K562 (cell line): ENCODE measurements around the gene AMPD3. TPM values are rescaled to one million over a fixed set of nuclear protein-coding genes. Genes with fewer than 3 reads are reported as not detected.

ENCODE experiments used
- ATAC-seq: fragments of 200-7000 bp; cut with Tn5 transposase; 3 replicates; pipeline ENCODE4 v1.9.1; 2020; ENCODE audit warnings: moderate library complexity
- BruUV-seq: library from RNA; stranded (reverse); fragments of 400-500 nt; replicated peaks from 2 replicates; lab custom pipeline; 2021; lab: Mats Ljungman, UMichigan
- CTCF ChIA-PET: fragments of 300-600 bp; formaldehyde crosslinking; extraction: SDS; loops from one replicate; lab custom pipeline; 2021; ENCODE audit warnings: low intra/inter-chr PET ratio; lab: Yijun Ruan, JAX
- POLR2A ChIA-PET: fragments of 300-600, 350-650 bp; sonication (Branson Sonifier 250); formaldehyde crosslinking; extraction: SDS; loops from one replicate; lab custom pipeline; 2021; ENCODE audit warnings: antibody characterized with exemption, inconsistent platforms; lab: Yijun Ruan, JAX
- DNase-seq, 4 experiments: peaks; one replicate each; pipeline versions ENCODE4 v3.0.0 to v3.0.0-alpha.2; 2011 to 2018; ENCODE audit warnings: low spot score in 3 of 4, mixed read lengths in 3 of 4; ENCODE audit errors: extremely low read depth in 1 of 4
- FAIRE-seq: peaks from 2 replicates; lab custom pipeline; 2011; peaks lifted over from hg19 to GRCh38; lab: Jason Lieb, UNC
- H2AFZ ChIP-seq: 2 replicates; pipeline ENCODE4 v1.6.0; 2011; ENCODE audit warnings: low read depth, low read length, control low read depth, inconsistent platforms
- H3K27ac ChIP-seq: fragments of 200-600 bp; 3 replicates; pipeline ENCODE4 v1.8.0; 2011; ENCODE audit warnings: low read depth, mild to moderate bottlenecking, control low read depth, inconsistent platforms, low read length, moderate library complexity, mixed read lengths; ENCODE audit errors: extremely low read depth
- H3K27me3 ChIP-seq, 2 experiments: fragments of 300-600 bp in 1 of 2; 2 replicates in 1 of 2; 3 replicates in 1 of 2; pipeline versions ENCODE4 v1.6.0 to v1.8.0; 2011; ENCODE audit warnings: inconsistent platforms in 2 of 2, low read length in 2 of 2, mild to moderate bottlenecking in 1 of 2, mixed read lengths in 1 of 2, moderate library complexity in 1 of 2; ENCODE audit not compliant: control insufficient read depth in 2 of 2, insufficient read depth in 2 of 2
- H3K36me3 ChIP-seq: fragments of 300-600 bp; 3 replicates; pipeline ENCODE4 v1.8.0; 2011; ENCODE audit warnings: mild to moderate bottlenecking, low read length, inconsistent platforms; ENCODE audit not compliant: control insufficient read depth, insufficient read depth
- H3K4me1 ChIP-seq, 2 experiments: fragments of 200-600 bp in 1 of 2; replicated peaks in 1 of 2; 2 replicates in 1 of 2; 3 replicates in 1 of 2; pipeline versions ENCODE4 v1.5.1 to v1.8.0; 2011; ENCODE audit warnings: inconsistent platforms in 2 of 2, low read length in 2 of 2, mild to moderate bottlenecking in 1 of 2, mixed read lengths in 1 of 2, moderate library complexity in 1 of 2; ENCODE audit not compliant: control insufficient read depth in 2 of 2, insufficient read depth in 2 of 2
- H3K4me2 ChIP-seq: 2 replicates; pipeline ENCODE4 v1.6.1; 2011; ENCODE audit warnings: low read length, control low read depth, inconsistent platforms, mixed read lengths; ENCODE audit not compliant: insufficient read depth
- H3K4me3 ChIP-seq: fragments of 200-600 bp; sonication (generic), shearing (Covaris generic); 2 replicates; pipeline ENCODE4 v1.5.1; 2016; ENCODE audit warnings: control low read depth, inconsistent platforms
- H3K79me2 ChIP-seq: fragments of 200-600 bp; 3 replicates; pipeline ENCODE4 v1.8.0; 2011; ENCODE audit warnings: low read length, inconsistent platforms; ENCODE audit not compliant: control insufficient read depth, insufficient read depth
- H3K9ac ChIP-seq, 2 experiments: 2 replicates each; pipeline versions ENCODE4 v1.6.0 to v1.6.1; 2011; ENCODE audit warnings: low read depth in 2 of 2, low read length in 2 of 2, control low read depth in 1 of 2, inconsistent platforms in 1 of 2, mild to moderate bottlenecking in 1 of 2, mixed read lengths in 1 of 2; ENCODE audit not compliant: insufficient read depth in 1 of 2
- H3K9me1 ChIP-seq: one replicate; pipeline ENCODE4 v1.6.0; 2011; ENCODE audit warnings: inconsistent platforms, mild to moderate bottlenecking, low read length, moderate library complexity; ENCODE audit not compliant: control insufficient read depth, insufficient read depth
- H3K9me3 ChIP-seq: replicated peaks from 2 replicates; pipeline ENCODE4 v1.5.1; 2011; ENCODE audit warnings: low read depth, low read length, inconsistent platforms; ENCODE audit not compliant: control insufficient read depth, insufficient read depth
- H4K20me1 ChIP-seq: replicated peaks from 2 replicates; pipeline ENCODE4 v1.6.1; 2011; ENCODE audit warnings: low read length, inconsistent platforms, mixed read lengths; ENCODE audit not compliant: control insufficient read depth, insufficient read depth
- NFIC ChIP-seq: fragments of 450-650 bp; IDR thresholded peaks from 2 replicates; pipeline ENCODE4 v1.6.1; 2017; ENCODE audit warnings: mild to moderate bottlenecking, inconsistent platforms
- PHB ChIP-seq: fragments of 250-450 bp; sonication (Bioruptor Pico); IDR thresholded peaks from 2 replicates; pipeline ENCODE4 v1.5.0; 2021
- XRCC3 ChIP-seq: fragments of 450-650 bp; IDR thresholded peaks from 2 replicates; pipeline ENCODE4 v1.6.1; 2017; ENCODE audit warnings: mild to moderate bottlenecking, moderate library complexity
- ZNF75A ChIP-seq: fragments of 450-650 bp; formaldehyde crosslinking; IDR thresholded peaks from 2 replicates; pipeline ENCODE4 v1.4.0; 2020; ENCODE audit warnings: mild to moderate bottlenecking
- WGBS: fragments of 100-300 bp; shearing (Covaris generic); methylation state at CpG from one replicate; pipeline ENCODE4 v1.1.6; 2016; ENCODE audit warnings: low coverage, mixed read lengths; ENCODE audit not compliant: insufficient coverage; ENCODE audit errors: missing lambda C conversion rate; 5-methylcytosine and 5-hydroxymethylcytosine counted together
- in situ Hi-C: fragments of 300-500 bp; cut with MboI; formaldehyde crosslinking; loops from 4 replicates; pipeline ENCODE4 v1.15.0; 2018; ENCODE audit warnings: inconsistent platforms, mixed read lengths
- intact Hi-C: fragments of 100-400 bp; cut with micrococcal nuclease; formaldehyde crosslinking; loops from 2 replicates; pipeline ENCODE4 v1.14.2; 2022
- polyA plus RNA-seq, 8 experiments: library from polyadenylated mRNA; depleted of rRNA in 4 of 8; stranded (reverse) in 5 of 8; unstranded in 3 of 8; fragments of >200 nt; fragmentation: Nextera tagmentation in 2 of 8; fragmentation: Illumina TruSeq in 1 of 8; extraction: Ambion mirVana in 2 of 8; extraction: Trizol in 1 of 8; gene quantifications; 2 replicates each; pipeline versions ENCODE4 v1.2.1 to v1.2.3, GENCODE V29; 2011 to 2014; ENCODE audit warnings: inconsistent platforms in 1 of 8, missing spikeins in 1 of 8
- total RNA-seq, 7 experiments: library from RNA; depleted of rRNA in 6 of 7; stranded (reverse); fragments of >200 nt in 6 of 7; fragmentation: Illumina TruSeq in 2 of 7; extraction: Trizol in 2 of 7; gene quantifications; 2 replicates each; pipeline versions ENCODE4 v1.2.1 to v1.2.3, GENCODE V29; 2011 to 2021; ENCODE audit warnings: low replicate concordance in 1 of 7
- TF ChIP-seq, protein P1 (sequence below): fragments of 450-650 bp; formaldehyde crosslinking; IDR thresholded peaks from 2 replicates; pipeline ENCODE4 v1.4.0; 2022; ENCODE audit warnings: missing genetic modification characterization
- TF ChIP-seq, protein P2 (sequence below): fragments of 450-650 bp; IDR thresholded peaks from 2 replicates; pipeline ENCODE4 v1.6.1; 2017; ENCODE audit warnings: antibody characterized with exemption
- TF ChIP-seq, protein P3 (sequence below): fragments of 450-650 bp; IDR thresholded peaks from 2 replicates; pipeline ENCODE4 v1.6.1; 2016
- TF ChIP-seq, protein P4 (sequence below): fragments of 250-450 bp; sonication (Bioruptor Pico); IDR thresholded peaks from 2 replicates; pipeline ENCODE4 v1.5.0; 2021; ENCODE audit warnings: mild to moderate bottlenecking, moderate library complexity
- TF ChIP-seq, protein P5 (sequence below): fragments of 450-650 bp; IDR thresholded peaks from 2 replicates; pipeline ENCODE4 v1.6.1; 2018; ENCODE audit not compliant: partially characterized antibody

AMPD3 gene
- total and polyA plus RNA-seq, 9 of the 15 experiments (the other 6 are each of a cell fraction or from before 2014, with no cell fraction given): 4.4 to 23.6 (median 11.2) TPM

DNA sequence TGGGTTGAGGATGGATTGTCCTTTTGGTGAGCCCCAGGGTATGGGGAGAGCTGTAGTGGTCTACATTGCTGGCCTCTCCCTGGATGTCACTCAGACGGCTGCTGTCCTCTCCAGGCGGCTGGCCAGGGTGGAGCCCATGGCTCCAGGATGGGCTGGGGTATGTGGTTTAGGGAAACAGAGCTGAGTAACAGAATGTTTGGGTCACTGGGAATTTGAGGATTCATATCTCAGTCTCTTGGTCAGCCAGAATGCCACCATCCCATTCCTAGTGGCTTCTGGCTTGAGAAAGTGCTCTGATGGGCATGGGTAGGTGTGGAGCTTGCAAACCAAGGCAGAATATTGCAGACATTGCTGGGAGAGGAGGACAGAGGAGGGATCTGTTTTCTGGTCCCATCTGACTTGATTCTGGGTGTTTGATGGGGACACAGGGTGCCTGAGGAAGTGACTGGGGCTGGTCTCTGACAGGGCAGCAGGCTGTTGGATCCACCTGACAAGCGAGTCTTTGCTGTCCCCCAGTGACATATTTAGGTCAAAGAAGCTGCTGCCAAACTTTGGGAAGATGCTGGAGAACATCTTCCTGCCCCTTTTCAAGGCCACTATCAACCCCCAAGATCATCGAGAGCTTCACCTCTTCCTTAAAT, 41.4 kb downstream of the AMPD3 start:
- no peak overlapping the region for H3K4me2 ChIP-seq
- no peaks in the 10 kb centered on the region for H3K79me2 ChIP-seq
- no peak for DNase-seq
- no peaks in the 10 kb centered on the region for H3K9me3 ChIP-seq
- no peaks in the 10 kb centered on the region for H3K27me3 ChIP-seq
- H3K36me3 ChIP-seq: peaks cover 91% of the 10 kb centered on the region
- no peak overlapping the region for H3K9ac ChIP-seq
- ChIA-PET CTCF (no interaction called here), POLR2A (interaction anchor here (0.6 kb wide), 2 partner anchors 10 to 24 kb away, joined by 3 read pairs; no protein-coding TSS in a partner anchor)
- intact Hi-C loops (no loop called here), in situ Hi-C loops (loop anchor here (5.0 kb wide), 1 partner anchor 89 kb away; no protein-coding TSS in a partner anchor)
- peaks cover 3% of the 10 kb centered on the region for H3K9me1 ChIP-seq
- WGBS: 88% methylated on average over 4 of the region's 4 CpGs
- no peak for FAIRE-seq
- no peak overlapping the region for H3K4me3 ChIP-seq
- H2AFZ ChIP-seq: no peak overlapping the region
- H4K20me1 ChIP-seq: no peaks in the 10 kb centered on the region; the same call in 1 of the 2 replicates
- no TSS peak for BruUV-seq
- peaks cover 0 to 3% of the 10 kb centered on the region in 2 experiments; a peak in 1 of 5 replicates for H3K4me1 ChIP-seq
- ATAC-seq: no peak
- no peak overlapping the region for H3K27ac ChIP-seq
- TF ChIP-seq PHB (CRISPR knock-in tag) (no peak), ZNF75A (no peak), XRCC3 (no peak), NFIC (no peak)
- TF ChIP-seq, protein P1, sequence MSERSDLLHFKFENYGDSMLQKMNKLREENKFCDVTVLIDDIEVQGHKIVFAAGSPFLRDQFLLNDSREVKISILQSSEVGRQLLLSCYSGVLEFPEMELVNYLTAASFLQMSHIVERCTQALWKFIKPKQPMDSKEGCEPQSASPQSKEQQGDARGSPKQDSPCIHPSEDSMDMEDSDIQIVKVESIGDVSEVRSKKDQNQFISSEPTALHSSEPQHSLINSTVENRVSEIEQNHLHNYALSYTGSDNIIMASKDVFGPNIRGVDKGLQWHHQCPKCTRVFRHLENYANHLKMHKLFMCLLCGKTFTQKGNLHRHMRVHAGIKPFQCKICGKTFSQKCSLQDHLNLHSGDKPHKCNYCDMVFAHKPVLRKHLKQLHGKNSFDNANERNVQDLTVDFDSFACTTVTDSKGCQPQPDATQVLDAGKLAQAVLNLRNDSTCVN: no peak
- TF ChIP-seq, protein P2, sequence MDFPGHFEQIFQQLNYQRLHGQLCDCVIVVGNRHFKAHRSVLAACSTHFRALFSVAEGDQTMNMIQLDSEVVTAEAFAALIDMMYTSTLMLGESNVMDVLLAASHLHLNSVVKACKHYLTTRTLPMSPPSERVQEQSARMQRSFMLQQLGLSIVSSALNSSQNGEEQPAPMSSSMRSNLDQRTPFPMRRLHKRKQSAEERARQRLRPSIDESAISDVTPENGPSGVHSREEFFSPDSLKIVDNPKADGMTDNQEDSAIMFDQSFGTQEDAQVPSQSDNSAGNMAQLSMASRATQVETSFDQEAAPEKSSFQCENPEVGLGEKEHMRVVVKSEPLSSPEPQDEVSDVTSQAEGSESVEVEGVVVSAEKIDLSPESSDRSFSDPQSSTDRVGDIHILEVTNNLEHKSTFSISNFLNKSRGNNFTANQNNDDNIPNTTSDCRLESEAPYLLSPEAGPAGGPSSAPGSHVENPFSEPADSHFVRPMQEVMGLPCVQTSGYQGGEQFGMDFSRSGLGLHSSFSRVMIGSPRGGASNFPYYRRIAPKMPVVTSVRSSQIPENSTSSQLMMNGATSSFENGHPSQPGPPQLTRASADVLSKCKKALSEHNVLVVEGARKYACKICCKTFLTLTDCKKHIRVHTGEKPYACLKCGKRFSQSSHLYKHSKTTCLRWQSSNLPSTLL: no peak
- TF ChIP-seq, protein P3, sequence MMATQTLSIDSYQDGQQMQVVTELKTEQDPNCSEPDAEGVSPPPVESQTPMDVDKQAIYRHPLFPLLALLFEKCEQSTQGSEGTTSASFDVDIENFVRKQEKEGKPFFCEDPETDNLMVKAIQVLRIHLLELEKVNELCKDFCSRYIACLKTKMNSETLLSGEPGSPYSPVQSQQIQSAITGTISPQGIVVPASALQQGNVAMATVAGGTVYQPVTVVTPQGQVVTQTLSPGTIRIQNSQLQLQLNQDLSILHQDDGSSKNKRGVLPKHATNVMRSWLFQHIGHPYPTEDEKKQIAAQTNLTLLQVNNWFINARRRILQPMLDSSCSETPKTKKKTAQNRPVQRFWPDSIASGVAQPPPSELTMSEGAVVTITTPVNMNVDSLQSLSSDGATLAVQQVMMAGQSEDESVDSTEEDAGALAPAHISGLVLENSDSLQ: no peak
- TF ChIP-seq, protein P4, sequence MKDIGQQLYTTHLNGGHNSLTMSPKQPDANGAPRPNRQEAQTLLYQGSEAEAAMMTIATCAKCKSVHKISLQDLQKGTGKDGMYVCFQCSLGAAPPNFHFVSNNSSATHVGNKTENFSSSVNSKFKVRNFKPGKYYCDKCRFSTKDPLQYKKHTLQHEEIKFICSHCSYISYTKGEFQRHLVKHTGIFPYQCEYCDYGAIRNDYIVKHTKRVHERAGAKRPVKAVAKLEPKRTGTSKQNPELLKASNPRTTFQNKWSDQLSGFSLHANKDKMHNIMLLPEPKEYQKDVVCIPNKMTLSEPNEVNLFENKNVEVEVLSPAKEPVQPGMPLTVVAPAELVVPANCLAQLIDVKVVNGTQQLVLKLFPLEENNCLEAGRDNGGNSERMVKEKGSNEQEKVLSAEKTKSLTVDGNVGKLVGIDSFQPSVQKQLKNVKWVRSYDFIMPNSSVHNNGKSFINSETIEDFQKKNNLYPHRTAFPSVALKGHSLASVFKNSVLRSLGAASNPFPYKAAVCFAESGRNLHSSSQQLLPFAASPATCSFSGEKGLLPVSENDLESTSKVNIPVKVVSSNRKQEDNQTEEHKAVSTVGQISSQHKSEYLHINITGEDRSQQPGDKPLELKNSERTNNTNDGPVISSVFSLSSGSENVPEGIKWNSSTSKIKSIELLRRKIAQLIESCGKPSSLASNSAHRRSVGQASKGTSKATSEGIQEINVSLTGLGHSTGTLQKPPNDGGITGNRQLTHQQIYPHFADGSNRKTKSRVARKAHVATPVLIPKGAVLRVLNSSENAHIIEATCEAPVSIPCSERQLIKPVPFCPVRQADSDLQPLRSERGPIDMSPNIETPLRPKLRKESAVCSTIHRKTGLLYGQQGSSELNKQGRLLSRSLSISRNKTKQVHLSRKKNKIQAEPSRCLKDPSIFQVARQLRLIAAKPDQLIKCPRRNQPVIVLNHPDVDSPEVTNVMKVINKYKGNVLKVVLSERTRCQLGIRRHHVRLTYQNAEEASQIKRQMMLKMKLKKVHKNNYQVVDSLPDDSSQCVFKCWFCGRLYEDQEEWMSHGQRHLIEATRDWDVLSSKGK (CRISPR knock-in tag): no peak
- TF ChIP-seq, protein P5, sequence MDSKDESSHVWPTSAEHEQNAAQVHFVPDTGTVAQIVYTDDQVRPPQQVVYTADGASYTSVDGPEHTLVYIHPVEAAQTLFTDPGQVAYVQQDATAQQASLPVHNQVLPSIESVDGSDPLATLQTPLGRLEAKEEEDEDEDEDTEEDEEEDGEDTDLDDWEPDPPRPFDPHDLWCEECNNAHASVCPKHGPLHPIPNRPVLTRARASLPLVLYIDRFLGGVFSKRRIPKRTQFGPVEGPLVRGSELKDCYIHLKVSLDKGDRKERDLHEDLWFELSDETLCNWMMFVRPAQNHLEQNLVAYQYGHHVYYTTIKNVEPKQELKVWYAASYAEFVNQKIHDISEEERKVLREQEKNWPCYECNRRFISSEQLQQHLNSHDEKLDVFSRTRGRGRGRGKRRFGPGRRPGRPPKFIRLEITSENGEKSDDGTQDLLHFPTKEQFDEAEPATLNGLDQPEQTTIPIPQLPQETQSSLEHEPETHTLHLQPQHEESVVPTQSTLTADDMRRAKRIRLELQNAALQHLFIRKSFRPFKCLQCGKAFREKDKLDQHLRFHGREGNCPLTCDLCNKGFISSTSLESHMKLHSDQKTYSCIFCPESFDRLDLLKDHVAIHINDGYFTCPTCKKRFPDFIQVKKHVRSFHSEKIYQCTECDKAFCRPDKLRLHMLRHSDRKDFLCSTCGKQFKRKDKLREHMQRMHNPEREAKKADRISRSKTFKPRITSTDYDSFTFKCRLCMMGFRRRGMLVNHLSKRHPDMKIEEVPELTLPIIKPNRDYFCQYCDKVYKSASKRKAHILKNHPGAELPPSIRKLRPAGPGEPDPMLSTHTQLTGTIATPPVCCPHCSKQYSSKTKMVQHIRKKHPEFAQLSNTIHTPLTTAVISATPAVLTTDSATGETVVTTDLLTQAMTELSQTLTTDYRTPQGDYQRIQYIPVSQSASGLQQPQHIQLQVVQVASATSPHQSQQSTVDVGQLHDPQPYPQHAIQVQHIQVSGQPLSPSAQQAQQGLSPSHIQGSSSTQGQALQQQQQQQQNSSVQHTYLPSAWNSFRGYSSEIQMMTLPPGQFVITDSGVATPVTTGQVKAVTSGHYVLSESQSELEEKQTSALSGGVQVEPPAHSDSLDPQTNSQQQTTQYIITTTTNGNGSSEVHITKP: no peak
